Measurements from ENCODE around the gene CRISPLD2. TPM values are rescaled to one million over a fixed set of nuclear protein-coding genes. Genes with fewer than 3 reads are reported as not detected.

CRISPLD2 gene
- total and polyA plus RNA-seq, 9 of the 15 experiments (the other 6 are each of a cell fraction or from before 2014, with no cell fraction given) = 0.03 to 0.24 (median 0.04) TPM; not detected in 4

DNA sequence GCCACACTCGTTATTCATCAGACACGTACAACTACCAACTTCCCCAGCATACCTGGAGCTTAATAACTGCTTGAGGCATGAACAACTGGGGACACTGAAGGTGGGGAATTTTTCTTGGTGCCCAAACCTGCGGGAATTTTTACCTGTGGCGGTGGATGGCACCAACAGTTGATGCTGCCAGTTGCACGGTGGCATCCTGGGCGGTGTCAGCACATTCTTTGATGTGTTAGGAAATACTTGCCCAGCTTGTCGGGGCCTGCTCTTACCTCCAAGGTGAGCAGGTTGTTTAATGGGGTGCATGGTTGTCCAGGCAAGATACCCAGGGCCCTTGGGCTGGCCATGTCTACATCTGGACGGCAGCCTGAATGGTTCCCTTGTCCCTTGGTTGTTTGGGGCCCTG lies 79.6 kb downstream of the CRISPLD2 start (continued):
- TF ChIP-seq HMGXB4 (CRISPR knock-in tag; IDR thresholded peaks at IDR 0.05) = no peak
- no peak for TF ChIP-seq NCOA6 (IDR thresholded peaks at IDR 0.05)
- TF ChIP-seq TCFL5 (CRISPR knock-in tag; conservative IDR thresholded peaks at IDR 0.05) = no peak
- no peak for TF ChIP-seq POLR2AphosphoS5 (IDR thresholded peaks at IDR 0.05; ENCODE audit: control insufficient read depth, insufficient read depth, low read depth, low read length)
- no peak for TF ChIP-seq MNT (conservative IDR thresholded peaks at IDR 0.05)

GRCh38 chr16:84905965-84906460 lies 86.2 kb downstream of the CRISPLD2 start:
- no peaks in the 10 kb centered on the region for H3K79me2 ChIP-seq (ENCODE audit: control insufficient read depth, insufficient read depth, low read length)
- ATAC-seq (no peak; the same call in 2 of the 3 replicates), DNase-seq (ENCODE audit: extremely low read depth in 1 of 4, low spot score in 3 of 4) (peak in 1 of 4 experiments; percentile 46), FAIRE-seq (no peak)
- intact Hi-C loops (cut with micrococcal nuclease) (no loop called here), in situ Hi-C loops (cut with MboI) (no loop called here)
- H3K9ac ChIP-seq (ENCODE audit: insufficient read depth in 1 of 2, low read depth in 2 of 2, low read length in 2 of 2) = peak overlapping the region in 1 of 2 experiments; percentile 8; a peak in 1 of 4 replicates
- BruUV-seq (replicated peaks) = no TSS peak
- no peak overlapping the region for H2AFZ ChIP-seq (ENCODE audit: low read depth, low read length)
- no peaks in the 10 kb centered on the region for H3K9me1 ChIP-seq (ENCODE audit: control insufficient read depth, insufficient read depth, low read length)
- ChIA-PET POLR2A (interaction anchor here (0.6 to 0.7 kb wide), 2 partner anchors 86 to 452 kb away, joined by 3 read pairs; partner anchors contain the start of gene CRISPLD2), CTCF (ENCODE audit: low intra/inter-chr PET ratio) (no interaction called here)
- 0 out of 2 replicates have a peak, but pooled peaks cover 4% of the 10 kb centered on the region for H4K20me1 ChIP-seq (replicated peaks; ENCODE audit: control insufficient read depth, insufficient read depth, low read length)
- no peak overlapping the region for H3K4me2 ChIP-seq (ENCODE audit: insufficient read depth, low read length)
- H3K27me3 ChIP-seq (ENCODE audit: control insufficient read depth in 2 of 2, insufficient read depth in 2 of 2, low read length in 2 of 2) = peaks cover 52 to 80% of the 10 kb centered on the region in 2 experiments
- H3K4me3 ChIP-seq = no peak overlapping the region
- no peaks in the 10 kb centered on the region for H3K4me1 ChIP-seq (replicated peaks in 1 of 2; ENCODE audit: control insufficient read depth in 2 of 2, insufficient read depth in 2 of 2, low read length in 2 of 2)
- no peaks in the 10 kb centered on the region for H3K9me3 ChIP-seq (replicated peaks; ENCODE audit: control insufficient read depth, insufficient read depth, low read depth, low read length)
- no peak overlapping the region for H3K27ac ChIP-seq (ENCODE audit: extremely low read depth, low read depth, low read length)
- WGBS (ENCODE audit: insufficient coverage, low coverage, missing lambda C conversion rate) = 26% methylated on average over 9 of the region's 9 CpGs
- H3K36me3 ChIP-seq (ENCODE audit: control insufficient read depth, insufficient read depth, low read length) = no peaks in the 10 kb centered on the region
- peak; percentile 20; the same call in 1 of the 2 replicates for TF ChIP-seq REST (IDR thresholded peaks at IDR 0.05; ENCODE audit: borderline replicate concordance)
- no peak for TF ChIP-seq REST (CRISPR knock-in tag; IDR thresholded peaks at IDR 0.05; ENCODE audit: low read depth)
